Endothelial cell (in vitro differentiated cells): Measurements from ENCODE around the gene PRKCI. TPM values are rescaled to one million over a fixed set of nuclear protein-coding genes. Genes with fewer than 3 reads are reported as not detected.
"Not testable (repeated sequence)": the region's sequence is repeated elsewhere in the genome, so short reads cannot be mapped to it uniquely, and the experiment has no call there.

Experiments used
- DNase-seq: peaks from one replicate; pipeline ENCODE4 v3.0.0; 2021; ENCODE audit warnings: low spot score
- H3K27ac Mint-ChIP-seq: one replicate; pipeline ENCODE4 v1.8.0; 2021; ENCODE audit warnings: mixed read lengths, inconsistent platforms; ENCODE audit not compliant: unreplicated experiment
- H3K27me3 Mint-ChIP-seq: one replicate; pipeline ENCODE4 v1.8.0; 2021; ENCODE audit warnings: mild to moderate bottlenecking, moderate library complexity, mixed read lengths, inconsistent platforms; ENCODE audit not compliant: unreplicated experiment
- H3K36me3 Mint-ChIP-seq: one replicate; pipeline ENCODE4 v1.8.0; 2021; ENCODE audit warnings: mild to moderate bottlenecking, low read depth, mixed read lengths, inconsistent platforms; ENCODE audit not compliant: unreplicated experiment
- H3K4me1 Mint-ChIP-seq: one replicate; pipeline ENCODE4 v1.8.0; 2021; ENCODE audit warnings: mild to moderate bottlenecking, mixed read lengths, inconsistent platforms; ENCODE audit not compliant: unreplicated experiment
- H3K4me3 Mint-ChIP-seq: one replicate; pipeline ENCODE4 v1.8.0; 2021; ENCODE audit warnings: mild to moderate bottlenecking, mixed read lengths, inconsistent platforms; ENCODE audit not compliant: unreplicated experiment
- H3K9me3 Mint-ChIP-seq: one replicate; pipeline ENCODE4 v1.8.0; 2021; ENCODE audit warnings: mixed read lengths, inconsistent platforms; ENCODE audit not compliant: unreplicated experiment
- total RNA-seq: library from RNA; stranded (reverse); fragmentation: NEBNext Ultra II Directional; extraction: Animal tissue kit (Norgen Biotek cat#: 25700); gene quantifications from one replicate; pipeline ENCODE4 v1.2.1, GENCODE V29; 2021; ENCODE audit not compliant: unreplicated experiment
- TF ChIP-seq, protein P1 (sequence below): fragments of 200-600 bp; sonication (generic); IDR thresholded peaks from one replicate; pipeline ENCODE4 v1.5.0; 2021; ENCODE audit warnings: antibody characterized with exemption; ENCODE audit not compliant: unreplicated experiment

The PRKCI gene
- total RNA-seq, 1 donor from 2014 or later = 39.7 TPM

DNA sequence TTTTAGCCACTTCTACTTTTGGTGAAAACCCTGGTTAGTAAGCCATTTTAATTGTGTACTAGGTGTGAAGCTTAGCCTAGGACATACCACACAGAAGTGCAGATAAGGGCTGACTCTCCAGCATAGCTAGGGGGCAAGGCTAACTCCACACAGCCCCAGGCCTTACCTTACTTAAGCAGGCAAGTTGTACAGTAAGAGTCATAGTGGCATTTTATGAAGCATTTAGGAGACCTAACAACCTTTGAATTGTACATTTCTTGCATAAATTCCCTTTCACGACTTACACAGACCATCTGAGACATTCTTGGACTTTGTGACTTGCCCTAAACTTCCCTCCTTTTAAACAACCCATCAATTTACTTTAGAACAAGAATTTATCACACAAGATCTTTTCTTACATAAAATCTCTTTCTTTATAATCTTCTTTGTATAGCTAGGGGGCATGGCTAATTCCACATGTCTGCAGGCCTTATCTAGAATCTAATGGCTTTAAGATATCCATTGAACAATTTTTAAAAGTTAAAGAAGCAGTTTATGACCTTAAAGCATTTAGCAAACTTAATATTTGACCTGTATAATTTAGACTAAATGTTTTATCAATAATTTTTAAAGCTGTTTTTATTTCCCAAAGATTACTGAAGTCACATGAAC lies 116.6 kb downstream of the PRKCI start:
- no peak for DNase-seq
- peaks cover 5% of the 10 kb centered on the region for H3K36me3 Mint-ChIP-seq
- TF ChIP-seq, protein P1, sequence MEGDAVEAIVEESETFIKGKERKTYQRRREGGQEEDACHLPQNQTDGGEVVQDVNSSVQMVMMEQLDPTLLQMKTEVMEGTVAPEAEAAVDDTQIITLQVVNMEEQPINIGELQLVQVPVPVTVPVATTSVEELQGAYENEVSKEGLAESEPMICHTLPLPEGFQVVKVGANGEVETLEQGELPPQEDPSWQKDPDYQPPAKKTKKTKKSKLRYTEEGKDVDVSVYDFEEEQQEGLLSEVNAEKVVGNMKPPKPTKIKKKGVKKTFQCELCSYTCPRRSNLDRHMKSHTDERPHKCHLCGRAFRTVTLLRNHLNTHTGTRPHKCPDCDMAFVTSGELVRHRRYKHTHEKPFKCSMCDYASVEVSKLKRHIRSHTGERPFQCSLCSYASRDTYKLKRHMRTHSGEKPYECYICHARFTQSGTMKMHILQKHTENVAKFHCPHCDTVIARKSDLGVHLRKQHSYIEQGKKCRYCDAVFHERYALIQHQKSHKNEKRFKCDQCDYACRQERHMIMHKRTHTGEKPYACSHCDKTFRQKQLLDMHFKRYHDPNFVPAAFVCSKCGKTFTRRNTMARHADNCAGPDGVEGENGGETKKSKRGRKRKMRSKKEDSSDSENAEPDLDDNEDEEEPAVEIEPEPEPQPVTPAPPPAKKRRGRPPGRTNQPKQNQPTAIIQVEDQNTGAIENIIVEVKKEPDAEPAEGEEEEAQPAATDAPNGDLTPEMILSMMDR = no peak
- H3K27me3 Mint-ChIP-seq = no peaks in the 10 kb centered on the region
- no peaks in the 10 kb centered on the region for H3K9me3 Mint-ChIP-seq
- no peak overlapping the region for H3K27ac Mint-ChIP-seq
- no peaks in the 10 kb centered on the region for H3K4me1 Mint-ChIP-seq
- H3K4me3 Mint-ChIP-seq = peak overlapping the region; percentile 16

DNA sequence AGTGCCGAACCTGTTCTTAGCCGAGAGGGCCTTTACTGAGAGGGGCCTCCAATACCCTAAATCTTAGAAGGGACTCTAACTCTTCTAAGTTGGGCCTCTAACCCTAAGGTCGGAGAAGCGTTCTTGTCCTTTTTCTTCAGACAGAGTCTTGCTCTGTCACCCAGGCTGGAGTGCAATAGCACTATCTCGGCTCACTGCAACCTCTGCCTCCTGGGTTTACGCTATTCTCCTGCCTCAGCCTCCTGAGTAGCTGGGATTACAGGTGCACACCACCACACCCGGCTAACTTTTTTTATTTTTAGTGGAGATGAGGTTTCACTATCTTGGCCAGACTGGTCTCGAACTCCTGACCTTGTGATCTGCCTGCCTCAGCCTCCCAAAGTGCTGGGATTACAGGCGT lies 120.0 kb downstream of the PRKCI start:
- not testable (repeated sequence) for H3K9me3 Mint-ChIP-seq, DNase-seq, H3K36me3 Mint-ChIP-seq, H3K4me1 Mint-ChIP-seq, H3K4me3 Mint-ChIP-seq, H3K27me3 Mint-ChIP-seq, H3K27ac Mint-ChIP-seq

GRCh38 chr3:170343859-170344258 lies 121.6 kb downstream of the PRKCI start:
- H3K9me3 Mint-ChIP-seq, DNase-seq, H3K27me3 Mint-ChIP-seq, H3K36me3 Mint-ChIP-seq, H3K4me1 Mint-ChIP-seq: not testable (repeated sequence)
- Mint-ChIP-seq H3K27ac (peak overlapping the region; percentile 80), H3K4me3 (peak overlapping the region; percentile 42)

DNA sequence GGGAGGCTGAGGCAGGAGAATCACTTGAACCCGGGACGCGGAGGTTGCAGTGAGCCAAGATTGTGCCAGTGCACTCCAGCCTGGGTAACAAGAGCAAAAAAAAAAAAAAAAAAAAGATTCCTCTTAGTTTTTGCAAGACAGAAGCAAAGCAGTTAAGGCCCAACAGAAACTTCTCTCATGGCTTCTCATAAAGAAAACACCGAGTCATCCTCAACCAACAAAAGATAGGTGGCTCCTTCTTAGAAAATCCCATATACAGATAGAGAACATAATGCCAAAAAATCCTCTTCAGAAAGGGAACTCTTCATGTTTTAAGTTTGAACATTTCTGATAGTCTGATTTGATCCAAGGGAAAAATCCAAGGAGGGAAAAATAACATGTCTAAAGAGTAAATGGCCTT lies 122.7 kb downstream of the PRKCI start:
- Mint-ChIP-seq H3K36me3 (no peaks in the 10 kb centered on the region), H3K4me3 (no peak overlapping the region), H3K27me3 (peaks cover 2% of the 10 kb centered on the region), H3K9me3 (no peaks in the 10 kb centered on the region), H3K27ac (no peak overlapping the region), H3K4me1 (peaks cover 9% of the 10 kb centered on the region)
- TF ChIP-seq, protein P1 = no peak
- DNase-seq = no peak

GRCh38 chr3:170346481-170347392 lies 124.5 kb downstream of the PRKCI start:
- Mint-ChIP-seq H3K27me3 (peaks cover 2% of the 10 kb centered on the region), H3K4me3 (no peak overlapping the region), H3K4me1 (peaks cover 10% of the 10 kb centered on the region), H3K27ac (no peak overlapping the region), H3K9me3 (no peaks in the 10 kb centered on the region), H3K36me3 (no peaks in the 10 kb centered on the region)
- no peak for DNase-seq
- TF ChIP-seq, protein P1 = no peak
